CD14-positive monocyte (primary cell): Measurements from ENCODE around the gene CEMP1. TPM values are rescaled to one million over a fixed set of nuclear protein-coding genes. Genes with fewer than 3 reads are reported as not detected.

Experiments used
- DNase-seq, 3 donors: peaks; one replicate each; pipeline ENCODE4 v3.0.0-alpha.2; 2011 to 2022
- H2AFZ ChIP-seq: 2 replicates; pipeline ENCODE4 v1.6.0; 2012; ENCODE audit warnings: mild to moderate bottlenecking, low read depth, low read length, inconsistent platforms; ENCODE audit not compliant: insufficient read depth, poor library complexity, severe bottlenecking
- H3K27ac ChIP-seq, 2 donors: 1 replicate in 1 of 2; 2 replicates in 1 of 2; pipeline ENCODE4 v1.5.1; 2012 to 2013; ENCODE audit warnings: low read length in 2 of 2, control low read depth in 1 of 2, inconsistent platforms in 1 of 2, low read depth in 1 of 2, mild to moderate bottlenecking in 1 of 2
- H3K27me3 ChIP-seq, 2 donors: one replicate each; pipeline versions ENCODE4 v1.6.0 to v1.6.1; 2011 to 2013; ENCODE audit warnings: low read length in 2 of 2; ENCODE audit not compliant: control insufficient read depth in 2 of 2, insufficient read depth in 2 of 2
- H3K36me3 ChIP-seq, 2 donors: replicated peaks in 1 of 2; 1 replicate in 1 of 2; 2 replicates in 1 of 2; pipeline versions ENCODE4 v1.5.1 to v1.6.1; 2012 to 2013; ENCODE audit warnings: low read length in 2 of 2, control low read depth in 1 of 2, inconsistent platforms in 1 of 2, mild to moderate bottlenecking in 1 of 2; ENCODE audit not compliant: insufficient read depth in 2 of 2, control insufficient read depth in 1 of 2
- H3K4me1 ChIP-seq, 2 donors: 1 replicate in 1 of 2; 2 replicates in 1 of 2; pipeline versions ENCODE4 v1.5.1 to v1.6.1; 2012 to 2013; ENCODE audit warnings: low read length in 2 of 2, control low read depth in 1 of 2, inconsistent platforms in 1 of 2, mild to moderate bottlenecking in 1 of 2, moderate library complexity in 1 of 2; ENCODE audit not compliant: insufficient read depth in 2 of 2, control insufficient read depth in 1 of 2
- H3K4me2 ChIP-seq: replicated peaks from 2 replicates; pipeline ENCODE3; 2012; ENCODE audit warnings: low read length, moderate library complexity, mild to moderate bottlenecking; ENCODE audit not compliant: poor library complexity, severe bottlenecking; ENCODE audit errors: extremely low read depth
- H3K4me3 ChIP-seq, 3 experiments: fragments of 200-600 bp in 1 of 3; sonication (generic) in 1 of 3; replicated peaks in 1 of 3; 1 replicate in 2 of 3; 2 replicates in 1 of 3; pipeline ENCODE4 v1.5.1; 2011 to 2013; ENCODE audit warnings: low read length in 3 of 3, mild to moderate bottlenecking in 3 of 3, control low read depth in 2 of 3, low read depth in 2 of 3, inconsistent platforms in 1 of 3, moderate library complexity in 1 of 3
- H3K79me2 ChIP-seq: 2 replicates; pipeline ENCODE4 v1.6.0; 2012; ENCODE audit warnings: mild to moderate bottlenecking, control low read depth, inconsistent platforms, low read length, moderate library complexity; ENCODE audit not compliant: insufficient read depth
- H3K9ac ChIP-seq: 2 replicates; pipeline ENCODE4 v1.6.0; 2017; ENCODE audit warnings: low read length, mild to moderate bottlenecking; ENCODE audit not compliant: insufficient read depth, poor library complexity, severe bottlenecking
- H3K9me3 ChIP-seq, 2 donors: replicated peaks in 1 of 2; 1 replicate in 1 of 2; 2 replicates in 1 of 2; pipeline versions ENCODE4 v1.5.1 to v1.6.1; 2012 to 2013; ENCODE audit warnings: low read length in 2 of 2, control low read depth in 1 of 2; ENCODE audit not compliant: control insufficient read depth in 1 of 2, insufficient read depth in 1 of 2
- H4K20me1 ChIP-seq: 2 replicates; pipeline ENCODE4 v1.6.0; 2012; ENCODE audit warnings: mild to moderate bottlenecking, low read length, control low read depth, moderate library complexity; ENCODE audit not compliant: insufficient read depth
- H3K27ac Mint-ChIP-seq, 7 donors: one replicate each; pipeline ENCODE4 v1.8.0; 2020; ENCODE audit warnings: mild to moderate bottlenecking in 7 of 7, mixed read lengths in 7 of 7, moderate library complexity in 6 of 7, inconsistent platforms in 2 of 7
- H3K27me3 Mint-ChIP-seq, 3 donors: one replicate each; pipeline ENCODE4 v1.8.0; 2021 to 2022; ENCODE audit warnings: low read depth in 3 of 3, mild to moderate bottlenecking in 3 of 3, mixed read lengths in 3 of 3, moderate library complexity in 3 of 3, inconsistent platforms in 1 of 3
- H3K36me3 Mint-ChIP-seq, 2 donors: one replicate each; pipeline ENCODE4 v1.8.0; 2020; ENCODE audit warnings: mixed read lengths in 2 of 2, inconsistent platforms in 1 of 2, mild to moderate bottlenecking in 1 of 2
- H3K4me1 Mint-ChIP-seq: one replicate; pipeline ENCODE4 v1.8.0; 2020; ENCODE audit warnings: mild to moderate bottlenecking, mixed read lengths
- H3K4me3 Mint-ChIP-seq, 2 donors: one replicate each; pipeline ENCODE4 v1.8.0; 2020; ENCODE audit warnings: mild to moderate bottlenecking in 2 of 2, mixed read lengths in 2 of 2, moderate library complexity in 1 of 2
- H3K9me3 Mint-ChIP-seq, 7 donors: one replicate each; pipeline ENCODE4 v1.8.0; 2020 to 2022; ENCODE audit warnings: mixed read lengths in 7 of 7, mild to moderate bottlenecking in 6 of 7, moderate library complexity in 6 of 7, inconsistent platforms in 2 of 7
- CTCF ChIP-seq: fragments of 200-600 bp; IDR thresholded peaks from one replicate; pipeline ENCODE4 v1.8.0; 2022; ENCODE audit warnings: antibody characterized with exemption, mild to moderate bottlenecking
- WGBS: methylation state at CpG from one replicate; pipeline ENCODE4 v1.1.5; 2013; ENCODE audit warnings: missing lambda C conversion rate; ENCODE audit not compliant: insufficient coverage; 5-methylcytosine and 5-hydroxymethylcytosine counted together
- intact Hi-C, 2 donors: fragments of 100-400 bp; cut with micrococcal nuclease; formaldehyde crosslinking; loops; one replicate each; pipeline versions ENCODE4 v1.15.0 to v1.15.1; 2023
- polyA plus RNA-seq, 3 donors: library from polyadenylated mRNA; depleted of rRNA in 1 of 3; unstranded in 2 of 3; stranded (reverse) in 1 of 3; fragments of 300-500 nt in 2 of 3; fragments of >200 nt in 1 of 3; fragmentation: Illumina TruSeq in 2 of 3; gene quantifications; 1 replicate in 2 of 3; 2 replicates in 1 of 3; pipeline ENCODE4 v1.2.3, GENCODE V29; 2012 to 2021

CEMP1 gene
- polyA plus RNA-seq, 3 donors = 0.12 to 0.56 TPM; not detected in 1

- Histone ChIP-seq H3K36me3 (peaks cover 0 to 10% of the 10 kb centered on the region in 2 donors), H3K27ac (no peak overlapping the region), H2AFZ (no peak overlapping the region), H3K4me3 (no peak overlapping the region), H3K4me1 (peaks cover 33 to 38% of the 10 kb centered on the region in 2 donors), H3K9me3 (no peaks in the 10 kb centered on the region), H3K27me3 (no peaks in the 10 kb centered on the region), H4K20me1 (no peaks in the 10 kb centered on the region), H3K79me2 (peaks cover 37% of the 10 kb centered on the region), H3K4me2 (no peak overlapping the region), H3K9ac (no peak overlapping the region)
- H3K36me3 Mint-ChIP-seq = peaks cover 19 to 21% of the 10 kb centered on the region in 2 donors
- no peak overlapping the region for H3K4me3 Mint-ChIP-seq
- TF ChIP-seq CTCF = no peak
- peaks cover 0 to 5% (median 2%) of the 10 kb centered on the region in 7 donors for H3K9me3 Mint-ChIP-seq
- H3K27me3 Mint-ChIP-seq = peaks cover 2 to 4% (median 2%) of the 10 kb centered on the region in 3 donors
- peaks cover 34% of the 10 kb centered on the region for H3K4me1 Mint-ChIP-seq
- intact Hi-C loops = loop anchor here in 1 of 2 donors (5.0 kb wide), 1 partner anchor 147 kb away; the partner anchor contains the start of gene ABCA3
- over 99% methylated on average over 16 of the region's 16 CpGs for WGBS
- no peak for DNase-seq
- H3K27ac Mint-ChIP-seq = peak overlapping the region in 1 of 7 donors; percentile 53
These were observed 41.6 kb downstream of the CEMP1 start for GRCh38 chr16:2489581-2489980.

- H3K9ac ChIP-seq = peak overlapping the region; percentile 48
- peaks cover 29 to 33% of the 10 kb centered on the region in 2 donors for H3K4me1 ChIP-seq
- no peaks in the 10 kb centered on the region for H3K27me3 ChIP-seq
- TF ChIP-seq CTCF = no peak
- no peaks in the 10 kb centered on the region for H3K9me3 ChIP-seq
- Mint-ChIP-seq H3K4me3 (peak overlapping the region; percentile 49 to 86), H3K27me3 (peaks cover 2 to 4% (median 2%) of the 10 kb centered on the region in 3 donors), H3K9me3 (peaks cover 0 to 2% (median 0%) of the 10 kb centered on the region in 7 donors), H3K27ac (peak overlapping the region; percentile 80 to 93 (median 90)), H3K36me3 (peaks cover 19 to 28% of the 10 kb centered on the region in 2 donors), H3K4me1 (peaks cover 34% of the 10 kb centered on the region)
- peaks cover 3% of the 10 kb centered on the region for H4K20me1 ChIP-seq
- peaks cover 0 to 10% of the 10 kb centered on the region in 2 donors for H3K36me3 ChIP-seq
- H2AFZ ChIP-seq = peak overlapping the region; percentile 69
- H3K27ac ChIP-seq = peak overlapping the region in 1 of 2 donors; percentile 28
- 18% methylated on average over 4 of the region's 15 CpGs for WGBS
- H3K4me3 ChIP-seq = peak overlapping the region in 1 of 3 experiments; percentile 10
- peak overlapping the region; percentile 57 for H3K4me2 ChIP-seq
- peak; percentile 68 to 82 (median 75) for DNase-seq
- peaks cover 39% of the 10 kb centered on the region for H3K79me2 ChIP-seq
- intact Hi-C loops = loop anchor here in 1 of 2 donors (1.0 to 5.0 kb wide), 2 partner anchors 13 to 146 kb away; partner anchors contain the start of genes ABCA3 and TBC1D24
These were observed 43.2 kb downstream of the CEMP1 start for GRCh38 chr16:2487903-2488531.
